ENCODE results near the gene EPG5.

DNA sequence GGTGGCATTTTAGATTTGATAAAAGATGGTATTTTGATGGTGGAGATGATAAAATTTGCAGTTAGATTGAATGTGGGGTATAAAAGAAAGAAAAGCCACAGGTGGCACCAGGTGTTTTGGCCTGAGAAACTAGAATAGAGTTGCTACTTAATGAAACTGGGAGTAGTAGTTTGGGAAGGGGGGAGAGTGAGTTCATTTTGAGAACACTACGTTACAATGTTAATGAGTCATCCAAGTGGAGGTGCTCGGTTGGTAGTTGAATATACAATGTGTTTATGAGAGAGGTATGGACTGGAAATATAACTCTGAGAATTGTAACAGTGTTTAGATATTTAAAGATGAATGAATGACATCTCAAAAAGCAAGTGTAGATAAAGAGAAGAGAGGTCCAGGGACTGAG lies 26.4 kb downstream of the EPG5 start:
- TF ChIP-seq, protein P1, sequence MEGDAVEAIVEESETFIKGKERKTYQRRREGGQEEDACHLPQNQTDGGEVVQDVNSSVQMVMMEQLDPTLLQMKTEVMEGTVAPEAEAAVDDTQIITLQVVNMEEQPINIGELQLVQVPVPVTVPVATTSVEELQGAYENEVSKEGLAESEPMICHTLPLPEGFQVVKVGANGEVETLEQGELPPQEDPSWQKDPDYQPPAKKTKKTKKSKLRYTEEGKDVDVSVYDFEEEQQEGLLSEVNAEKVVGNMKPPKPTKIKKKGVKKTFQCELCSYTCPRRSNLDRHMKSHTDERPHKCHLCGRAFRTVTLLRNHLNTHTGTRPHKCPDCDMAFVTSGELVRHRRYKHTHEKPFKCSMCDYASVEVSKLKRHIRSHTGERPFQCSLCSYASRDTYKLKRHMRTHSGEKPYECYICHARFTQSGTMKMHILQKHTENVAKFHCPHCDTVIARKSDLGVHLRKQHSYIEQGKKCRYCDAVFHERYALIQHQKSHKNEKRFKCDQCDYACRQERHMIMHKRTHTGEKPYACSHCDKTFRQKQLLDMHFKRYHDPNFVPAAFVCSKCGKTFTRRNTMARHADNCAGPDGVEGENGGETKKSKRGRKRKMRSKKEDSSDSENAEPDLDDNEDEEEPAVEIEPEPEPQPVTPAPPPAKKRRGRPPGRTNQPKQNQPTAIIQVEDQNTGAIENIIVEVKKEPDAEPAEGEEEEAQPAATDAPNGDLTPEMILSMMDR (IDR thresholded peaks at IDR 0.05), result no peak
- no peak for TF ChIP-seq EZH2phosphoT487 (IDR thresholded peaks at IDR 0.05)
- no peak for TF ChIP-seq EZH2 (IDR thresholded peaks at IDR 0.05)

All from neural progenitor cell (in vitro differentiated cells).